ENCODE results near the gene TRIM62. TPM values are rescaled to one million over a fixed set of nuclear protein-coding genes. Genes with fewer than 3 reads are reported as not detected.

Gene TRIM62
- total RNA-seq, 1 experiment from 2014 or later, result 6.9 TPM

DNA sequence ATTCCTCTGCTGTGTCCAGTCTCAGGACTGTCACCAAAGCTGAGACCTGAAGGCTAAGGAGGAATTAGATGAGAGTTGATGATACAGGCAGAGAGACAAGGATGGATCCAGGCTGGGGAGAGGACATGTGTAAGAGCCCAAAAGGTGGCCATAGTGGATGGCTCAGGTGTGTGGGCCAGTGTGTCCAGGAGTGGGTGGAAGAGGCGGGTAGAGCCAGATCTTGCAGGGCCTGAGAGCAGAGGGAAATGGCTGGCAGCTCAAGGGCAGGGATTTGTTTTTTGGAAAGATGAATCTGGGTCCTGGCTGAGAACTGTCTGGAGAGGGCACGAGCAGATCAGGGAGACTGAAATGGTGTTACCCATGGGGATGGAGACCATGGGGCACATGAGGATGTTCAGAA, 62.8 kb downstream of the TRIM62 start:
- H2AK5ac ChIP-seq (ENCODE audit: insufficient read length, low read length), result no peak overlapping the region
- H3K9ac ChIP-seq (ENCODE audit: extremely low read depth, insufficient read length, low read length), result no peak overlapping the region
- H3K9me3 ChIP-seq (ENCODE audit: control insufficient read depth, low read depth, low read length), result no peaks in the 10 kb centered on the region
- H3K4me2 ChIP-seq (ENCODE audit: insufficient read depth, insufficient read length, low read length), result no peak overlapping the region
- no peak overlapping the region for H4K91ac ChIP-seq (ENCODE audit: insufficient read length, low read depth, low read length)
- no peak overlapping the region for H4K8ac ChIP-seq (replicated peaks; ENCODE audit: insufficient read length, low read depth, low read length)
- H3K27ac Mint-ChIP-seq, result no peak overlapping the region; a peak in 1 of 7 replicates
- H3K36me3 Mint-ChIP-seq (ENCODE audit: insufficient read depth in 1 of 3, low read depth in 3 of 3), result no peaks in the 10 kb centered on the region; a peak in 1 of 7 replicates
- no peak overlapping the region for H3K23ac ChIP-seq (ENCODE audit: insufficient read length, low read depth, low read length)
- H3K4me3 Mint-ChIP-seq, result no peak overlapping the region
- no CpG with 5 or more reads among the region's 2 CpGs for WGBS (ENCODE audit: extremely low coverage, insufficient read length, low lambda C conversion rate)
- no peaks in the 10 kb centered on the region for H3K4me1 ChIP-seq (ENCODE audit: insufficient read depth, low read length)
- TF ChIP-seq, protein P1, sequence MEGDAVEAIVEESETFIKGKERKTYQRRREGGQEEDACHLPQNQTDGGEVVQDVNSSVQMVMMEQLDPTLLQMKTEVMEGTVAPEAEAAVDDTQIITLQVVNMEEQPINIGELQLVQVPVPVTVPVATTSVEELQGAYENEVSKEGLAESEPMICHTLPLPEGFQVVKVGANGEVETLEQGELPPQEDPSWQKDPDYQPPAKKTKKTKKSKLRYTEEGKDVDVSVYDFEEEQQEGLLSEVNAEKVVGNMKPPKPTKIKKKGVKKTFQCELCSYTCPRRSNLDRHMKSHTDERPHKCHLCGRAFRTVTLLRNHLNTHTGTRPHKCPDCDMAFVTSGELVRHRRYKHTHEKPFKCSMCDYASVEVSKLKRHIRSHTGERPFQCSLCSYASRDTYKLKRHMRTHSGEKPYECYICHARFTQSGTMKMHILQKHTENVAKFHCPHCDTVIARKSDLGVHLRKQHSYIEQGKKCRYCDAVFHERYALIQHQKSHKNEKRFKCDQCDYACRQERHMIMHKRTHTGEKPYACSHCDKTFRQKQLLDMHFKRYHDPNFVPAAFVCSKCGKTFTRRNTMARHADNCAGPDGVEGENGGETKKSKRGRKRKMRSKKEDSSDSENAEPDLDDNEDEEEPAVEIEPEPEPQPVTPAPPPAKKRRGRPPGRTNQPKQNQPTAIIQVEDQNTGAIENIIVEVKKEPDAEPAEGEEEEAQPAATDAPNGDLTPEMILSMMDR (conservative IDR thresholded peaks at IDR 0.05), result no peak
- no peak overlapping the region for H3T11ph ChIP-seq (ENCODE audit: low read length)
- no peak overlapping the region for H2AFZ ChIP-seq (ENCODE audit: low read length)
- no peak overlapping the region for H3K56ac ChIP-seq (ENCODE audit: insufficient read length, low read depth, low read length)
- H3K4ac ChIP-seq (ENCODE audit: low read depth, low read length), result no peak overlapping the region
- H2BK12ac ChIP-seq (ENCODE audit: insufficient read length, low read depth, low read length), result no peak overlapping the region
- H2BK20ac ChIP-seq (ENCODE audit: low read depth, low read length, poor library complexity, severe bottlenecking), result no peak overlapping the region
- no peak overlapping the region for H3K27ac ChIP-seq (ENCODE audit: insufficient read length, low read depth, low read length)
- peaks cover 42% of the 10 kb centered on the region for H3K27me3 Mint-ChIP-seq (ENCODE audit: low read depth)
- no peak overlapping the region for H4K5ac ChIP-seq (ENCODE audit: insufficient read length, low read depth, low read length)
- H3K4me1 Mint-ChIP-seq, result peaks cover 3 to 10% of the 10 kb centered on the region in 2 experiments; a peak in 2 of 4 replicates
- no peak overlapping the region for H2BK15ac ChIP-seq (ENCODE audit: low read depth, low read length)
- no peaks in the 10 kb centered on the region for H3K79me2 ChIP-seq (ENCODE audit: insufficient read depth, low read length)
- no peak overlapping the region for H2BK120ac ChIP-seq (ENCODE audit: low read depth, low read length, poor library complexity, severe bottlenecking)
- no peak overlapping the region for H3K14ac ChIP-seq (ENCODE audit: insufficient read depth, low read length)
- no peak overlapping the region for H2BK5ac ChIP-seq (ENCODE audit: insufficient read length, low read length)
- DNase-seq, result no peak
- H4K20me1 ChIP-seq (ENCODE audit: control insufficient read depth, insufficient read depth, insufficient read length), result no peaks in the 10 kb centered on the region
- H3K9me3 Mint-ChIP-seq, result no peaks in the 10 kb centered on the region
- H3K27me3 ChIP-seq (ENCODE audit: insufficient read depth, low read length), result no peaks in the 10 kb centered on the region; the same call in 1 of the 2 replicates
- H3K79me1 ChIP-seq (ENCODE audit: insufficient read depth, low read depth, low read length, poor library complexity, severe bottlenecking), result no peaks in the 10 kb centered on the region
- no peak overlapping the region for H3K18ac ChIP-seq (ENCODE audit: insufficient read length, low read depth, low read length)
- H3K23me2 ChIP-seq (ENCODE audit: insufficient read length, low read depth, low read length, poor library complexity, severe bottlenecking), result no peaks in the 10 kb centered on the region

Data from H9 (cell line).